HEK293T (cell line): ENCODE results near the gene OTUD6A.

Source experiments
- ARNT ChIP-seq: fragments of 450-650 bp; IDR thresholded peaks from 2 replicates; pipeline ENCODE4 v1.6.1; 2017; ENCODE audit warnings: mild to moderate bottlenecking
- BHLHE40 ChIP-seq: fragments of 450-650 bp; IDR thresholded peaks from 2 replicates; pipeline ENCODE4 v1.6.1; 2016; ENCODE audit warnings: mild to moderate bottlenecking, moderate library complexity, borderline replicate concordance
- CTBP1 ChIP-seq: fragments of 450-650 bp; IDR thresholded peaks from 2 replicates; pipeline ENCODE4 v1.6.1; 2016; ENCODE audit warnings: borderline replicate concordance
- ELF4 ChIP-seq: fragments of 450-650 bp; IDR thresholded peaks from 2 replicates; pipeline ENCODE4 v1.6.1; 2017; ENCODE audit warnings: antibody characterized with exemption
- FOXM1 ChIP-seq: fragments of 450-650 bp; IDR thresholded peaks from 2 replicates; pipeline ENCODE4 v1.6.1; 2017; ENCODE audit warnings: mild to moderate bottlenecking, borderline replicate concordance
- NFRKB ChIP-seq: fragments of 450-650 bp; IDR thresholded peaks from 2 replicates; pipeline ENCODE4 v1.6.1; 2016; ENCODE audit warnings: mild to moderate bottlenecking, moderate library complexity
- SP1 ChIP-seq: fragments of 450-650 bp; IDR thresholded peaks from 2 replicates; pipeline ENCODE4 v1.6.1; 2017
- SUZ12 ChIP-seq: fragments of 450-650 bp; IDR thresholded peaks from 2 replicates; pipeline ENCODE4 v1.6.1; 2016; ENCODE audit warnings: mild to moderate bottlenecking
- TARDBP ChIP-seq: fragments of 450-650 bp; IDR thresholded peaks from 2 replicates; pipeline ENCODE4 v1.6.1; 2016
- TF ChIP-seq, protein P1 (sequence below): fragments of 450-650 bp; IDR thresholded peaks from 2 replicates; pipeline ENCODE4 v1.6.1; 2016

DNA sequence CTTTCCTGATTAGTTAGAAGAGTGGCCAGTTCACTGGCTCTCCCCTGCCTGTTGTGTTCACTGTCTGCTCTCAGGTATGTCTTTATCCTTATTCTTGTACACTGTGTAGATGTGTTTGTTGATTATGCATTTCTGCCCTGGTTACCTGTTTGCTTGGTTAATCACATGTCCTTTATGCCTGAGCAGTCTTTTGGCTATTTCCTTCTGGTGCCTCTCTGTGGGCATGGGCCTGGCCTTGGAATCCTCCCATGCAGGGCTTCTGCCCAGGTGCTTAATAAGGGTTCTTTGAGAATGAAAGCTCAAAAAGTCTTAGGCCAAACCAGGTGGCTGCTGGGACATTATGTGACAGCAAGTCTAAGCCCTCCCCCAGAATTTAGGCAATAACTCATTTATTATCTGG, 26.5 kb downstream of the OTUD6A start:
- TF ChIP-seq TARDBP (no peak), SP1 (no peak), ELF4 (no peak), ARNT (no peak), BHLHE40 (no peak), FOXM1 (no peak), SUZ12 (no peak), NFRKB (no peak), CTBP1 (no peak)
- TF ChIP-seq, protein P1, sequence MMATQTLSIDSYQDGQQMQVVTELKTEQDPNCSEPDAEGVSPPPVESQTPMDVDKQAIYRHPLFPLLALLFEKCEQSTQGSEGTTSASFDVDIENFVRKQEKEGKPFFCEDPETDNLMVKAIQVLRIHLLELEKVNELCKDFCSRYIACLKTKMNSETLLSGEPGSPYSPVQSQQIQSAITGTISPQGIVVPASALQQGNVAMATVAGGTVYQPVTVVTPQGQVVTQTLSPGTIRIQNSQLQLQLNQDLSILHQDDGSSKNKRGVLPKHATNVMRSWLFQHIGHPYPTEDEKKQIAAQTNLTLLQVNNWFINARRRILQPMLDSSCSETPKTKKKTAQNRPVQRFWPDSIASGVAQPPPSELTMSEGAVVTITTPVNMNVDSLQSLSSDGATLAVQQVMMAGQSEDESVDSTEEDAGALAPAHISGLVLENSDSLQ, result no peak
